ENCODE measurements around the gene EPHB1.

- TF ChIP-seq CTCF (conservative IDR thresholded peaks at IDR 0.05) (no peak), ZFX (IDR thresholded peaks at IDR 0.05) (no peak)
Measured at GRCh38 chr3:134772011-134772410, 23.0 kb upstream of the EPHB1 start.

Measured in C4-2B (cell line).